ENCODE data around the gene RBMS1. TPM values are rescaled to one million over a fixed set of nuclear protein-coding genes. Genes with fewer than 3 reads are reported as not detected.

Gene RBMS1
- total RNA-seq, 1 donor from 2014 or later: 73.7 TPM

GRCh38 chr2:160326786-160327185 is 166.8 kb downstream of the RBMS1 start:
- H3K4me3 Mint-ChIP-seq: no peak overlapping the region
- DNase-seq (ENCODE audit: extremely low spot score, unreplicated experiment): no peak
- no peaks in the 10 kb centered on the region for H3K27me3 Mint-ChIP-seq
- TF ChIP-seq, protein P1, sequence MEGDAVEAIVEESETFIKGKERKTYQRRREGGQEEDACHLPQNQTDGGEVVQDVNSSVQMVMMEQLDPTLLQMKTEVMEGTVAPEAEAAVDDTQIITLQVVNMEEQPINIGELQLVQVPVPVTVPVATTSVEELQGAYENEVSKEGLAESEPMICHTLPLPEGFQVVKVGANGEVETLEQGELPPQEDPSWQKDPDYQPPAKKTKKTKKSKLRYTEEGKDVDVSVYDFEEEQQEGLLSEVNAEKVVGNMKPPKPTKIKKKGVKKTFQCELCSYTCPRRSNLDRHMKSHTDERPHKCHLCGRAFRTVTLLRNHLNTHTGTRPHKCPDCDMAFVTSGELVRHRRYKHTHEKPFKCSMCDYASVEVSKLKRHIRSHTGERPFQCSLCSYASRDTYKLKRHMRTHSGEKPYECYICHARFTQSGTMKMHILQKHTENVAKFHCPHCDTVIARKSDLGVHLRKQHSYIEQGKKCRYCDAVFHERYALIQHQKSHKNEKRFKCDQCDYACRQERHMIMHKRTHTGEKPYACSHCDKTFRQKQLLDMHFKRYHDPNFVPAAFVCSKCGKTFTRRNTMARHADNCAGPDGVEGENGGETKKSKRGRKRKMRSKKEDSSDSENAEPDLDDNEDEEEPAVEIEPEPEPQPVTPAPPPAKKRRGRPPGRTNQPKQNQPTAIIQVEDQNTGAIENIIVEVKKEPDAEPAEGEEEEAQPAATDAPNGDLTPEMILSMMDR (conservative IDR thresholded peaks at IDR 0.05): no peak
- H3K27ac Mint-ChIP-seq: peak overlapping the region; percentile 9
- peaks cover 41% of the 10 kb centered on the region for H3K4me1 Mint-ChIP-seq (ENCODE audit: unreplicated experiment)
- no peaks in the 10 kb centered on the region for H3K9me3 Mint-ChIP-seq
- H3K36me3 Mint-ChIP-seq: peaks cover 12% of the 10 kb centered on the region

GRCh38 chr2:160325418-160325817 is 168.2 kb downstream of the RBMS1 start:
- TF ChIP-seq, protein P1 (conservative IDR thresholded peaks at IDR 0.05): no peak
- Mint-ChIP-seq H3K27ac (no peak overlapping the region), H3K4me1 (ENCODE audit: unreplicated experiment) (peaks cover 53% of the 10 kb centered on the region)

GRCh38 chr2:160324917-160325316 is 168.7 kb downstream of the RBMS1 start:
- Mint-ChIP-seq H3K27ac (no peak overlapping the region), H3K4me1 (ENCODE audit: unreplicated experiment) (peaks cover 51% of the 10 kb centered on the region), H3K27me3 (no peaks in the 10 kb centered on the region), H3K9me3 (peaks cover 5% of the 10 kb centered on the region), H3K4me3 (no peak overlapping the region), H3K36me3 (peaks cover 18% of the 10 kb centered on the region)
- TF ChIP-seq, protein P1 (conservative IDR thresholded peaks at IDR 0.05): no peak
- no peak for DNase-seq (ENCODE audit: extremely low spot score, unreplicated experiment)

More at GRCh38 chr2:160325418-160325817, 168.2 kb downstream of the RBMS1 start:
- Mint-ChIP-seq H3K36me3 (peaks cover 19% of the 10 kb centered on the region), H3K27me3 (no peaks in the 10 kb centered on the region), H3K9me3 (peaks cover 4% of the 10 kb centered on the region), H3K4me3 (no peak overlapping the region)
- DNase-seq (ENCODE audit: extremely low spot score, unreplicated experiment): no peak

DNA sequence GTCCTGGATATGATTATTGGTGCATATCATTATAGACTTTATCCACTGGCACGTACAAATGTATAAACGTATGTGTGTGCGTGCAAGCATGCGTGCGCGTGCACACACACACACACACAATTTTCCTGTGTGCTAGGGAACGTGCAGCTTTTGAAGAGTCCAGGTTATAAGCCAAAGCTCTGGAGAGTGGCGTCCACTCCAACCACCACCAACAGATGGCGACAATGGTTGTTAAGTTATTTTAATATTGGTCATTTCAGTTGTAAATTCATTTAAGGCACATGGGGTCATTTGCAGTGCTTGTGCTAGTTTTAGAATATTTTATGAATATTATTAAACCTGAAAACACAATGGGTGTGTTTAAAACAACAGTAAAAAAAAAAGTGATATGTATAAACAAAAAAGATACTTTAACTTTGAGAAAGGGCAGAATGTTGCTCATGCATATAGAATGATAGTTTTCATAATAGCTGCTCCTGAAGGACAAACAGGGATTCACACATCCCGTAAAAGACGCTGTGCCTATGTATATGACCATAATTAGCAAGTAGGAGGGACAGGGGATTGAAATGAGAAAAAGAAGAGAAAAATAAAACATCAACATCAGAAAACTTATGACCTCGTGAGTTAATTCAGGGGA is 169.3 kb downstream of the RBMS1 start:
- H3K4me1 Mint-ChIP-seq (ENCODE audit: unreplicated experiment): peaks cover 44% of the 10 kb centered on the region
- H3K9me3 Mint-ChIP-seq: peaks cover 5% of the 10 kb centered on the region
- TF ChIP-seq, protein P1 (conservative IDR thresholded peaks at IDR 0.05): peak; percentile 81
- no peaks in the 10 kb centered on the region for H3K27me3 Mint-ChIP-seq
- H3K27ac Mint-ChIP-seq: no peak overlapping the region
- H3K4me3 Mint-ChIP-seq: no peak overlapping the region
- H3K36me3 Mint-ChIP-seq: peaks cover 14% of the 10 kb centered on the region
- DNase-seq (ENCODE audit: extremely low spot score, unreplicated experiment): no peak

GRCh38 chr2:160322320-160322719 is 171.3 kb downstream of the RBMS1 start:
- Mint-ChIP-seq H3K36me3 (peaks cover 20% of the 10 kb centered on the region), H3K4me1 (ENCODE audit: unreplicated experiment) (peaks cover 31% of the 10 kb centered on the region), H3K9me3 (peaks cover 5% of the 10 kb centered on the region), H3K27me3 (no peaks in the 10 kb centered on the region), H3K4me3 (no peak overlapping the region), H3K27ac (no peak overlapping the region)
- TF ChIP-seq, protein P1 (conservative IDR thresholded peaks at IDR 0.05): no peak
- DNase-seq (ENCODE audit: extremely low spot score, unreplicated experiment): no peak

All from type B pancreatic cell (in vitro differentiated cells).